K562 (cell line): ENCODE measurements around the gene FPGS.

Experiments
- ELF1 ChIP-seq: fragments of 200-800 bp; sonication (Bioruptor generic); IDR thresholded peaks from 2 replicates; pipeline ENCODE4 v1.6.1; 2016; ENCODE audit warnings: missing genetic modification characterization, missing compliant biosample characterization
- NR2C2 ChIP-seq, 2 experiments: fragments of 200-800 bp in 1 of 2; sonication (Bioruptor generic) in 1 of 2; sonication (generic) in 1 of 2; formaldehyde crosslinking in 1 of 2; IDR thresholded peaks; 2 replicates each; pipeline versions ENCODE4 v1.6.1 to v1.8.0; 2016 to 2022; ENCODE audit warnings: mild to moderate bottlenecking in 1 of 2, missing compliant biosample characterization in 1 of 2, missing genetic modification characterization in 1 of 2, missing genetic modification reagents in 1 of 2
- XRCC5 ChIP-seq: fragments of 200-400 bp; formaldehyde crosslinking; IDR thresholded peaks from 2 replicates; pipeline ENCODE4 v1.6.1; 2017; ENCODE audit warnings: low read depth, mild to moderate bottlenecking, low read length
- TF ChIP-seq, protein P1 (sequence below), 3 experiments: IDR thresholded peaks in 2 of 3; conservative IDR thresholded peaks in 1 of 3; 2 replicates each; pipeline ENCODE4 v1.5.1; 2011 to 2012; ENCODE audit warnings: low read length in 3 of 3, mild to moderate bottlenecking in 3 of 3, control low read depth in 2 of 3, improper control_type of control experiment in 1 of 3, inconsistent platforms in 1 of 3, low read depth in 1 of 3, mixed read lengths in 1 of 3, moderate library complexity in 1 of 3; ENCODE audit not compliant: insufficient read depth in 2 of 3
- TF ChIP-seq, protein P2 (sequence below): fragments of 450-650 bp; IDR thresholded peaks from 2 replicates; pipeline ENCODE4 v1.6.1; 2017; ENCODE audit warnings: antibody characterized with exemption
- TF ChIP-seq, protein P3 (sequence below): sonication (generic); formaldehyde crosslinking; IDR thresholded peaks from 2 replicates; pipeline ENCODE4 v1.8.0; 2023; ENCODE audit warnings: mild to moderate bottlenecking, missing genetic modification reagents

DNA sequence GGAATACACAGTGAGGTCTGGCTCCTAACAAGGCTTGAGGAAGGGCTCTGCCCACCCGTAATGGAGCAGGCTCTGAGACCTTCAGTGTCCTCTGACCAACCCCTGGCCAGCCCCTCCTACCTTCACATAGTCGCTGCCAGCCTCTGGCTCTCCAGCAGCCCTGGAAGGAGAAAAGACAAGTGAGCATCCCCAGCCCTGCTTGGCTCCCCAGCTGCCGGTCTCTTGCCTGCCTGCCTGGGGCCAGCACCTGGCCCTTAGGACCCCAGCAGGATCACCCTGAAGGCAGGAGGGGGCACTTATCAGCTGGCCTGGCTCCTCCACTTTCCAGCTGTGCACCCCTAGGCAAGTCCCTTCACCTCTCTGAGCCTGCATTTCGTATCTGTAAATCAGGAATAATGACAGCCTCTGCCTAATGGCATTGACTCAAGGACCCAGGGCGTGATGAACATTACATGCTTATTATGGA, 41.2 kb upstream of the FPGS start:
- no peak for TF ChIP-seq ELF1
- TF ChIP-seq, protein P1, sequence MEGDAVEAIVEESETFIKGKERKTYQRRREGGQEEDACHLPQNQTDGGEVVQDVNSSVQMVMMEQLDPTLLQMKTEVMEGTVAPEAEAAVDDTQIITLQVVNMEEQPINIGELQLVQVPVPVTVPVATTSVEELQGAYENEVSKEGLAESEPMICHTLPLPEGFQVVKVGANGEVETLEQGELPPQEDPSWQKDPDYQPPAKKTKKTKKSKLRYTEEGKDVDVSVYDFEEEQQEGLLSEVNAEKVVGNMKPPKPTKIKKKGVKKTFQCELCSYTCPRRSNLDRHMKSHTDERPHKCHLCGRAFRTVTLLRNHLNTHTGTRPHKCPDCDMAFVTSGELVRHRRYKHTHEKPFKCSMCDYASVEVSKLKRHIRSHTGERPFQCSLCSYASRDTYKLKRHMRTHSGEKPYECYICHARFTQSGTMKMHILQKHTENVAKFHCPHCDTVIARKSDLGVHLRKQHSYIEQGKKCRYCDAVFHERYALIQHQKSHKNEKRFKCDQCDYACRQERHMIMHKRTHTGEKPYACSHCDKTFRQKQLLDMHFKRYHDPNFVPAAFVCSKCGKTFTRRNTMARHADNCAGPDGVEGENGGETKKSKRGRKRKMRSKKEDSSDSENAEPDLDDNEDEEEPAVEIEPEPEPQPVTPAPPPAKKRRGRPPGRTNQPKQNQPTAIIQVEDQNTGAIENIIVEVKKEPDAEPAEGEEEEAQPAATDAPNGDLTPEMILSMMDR (IDR thresholded peaks at IDR 0.05 in 2 of 3, conservative IDR thresholded peaks at IDR 0.05 in 1 of 3; ENCODE audit: insufficient read depth in 2 of 3, low read depth in 1 of 3, low read length in 3 of 3): no peak
- TF ChIP-seq, protein P2, sequence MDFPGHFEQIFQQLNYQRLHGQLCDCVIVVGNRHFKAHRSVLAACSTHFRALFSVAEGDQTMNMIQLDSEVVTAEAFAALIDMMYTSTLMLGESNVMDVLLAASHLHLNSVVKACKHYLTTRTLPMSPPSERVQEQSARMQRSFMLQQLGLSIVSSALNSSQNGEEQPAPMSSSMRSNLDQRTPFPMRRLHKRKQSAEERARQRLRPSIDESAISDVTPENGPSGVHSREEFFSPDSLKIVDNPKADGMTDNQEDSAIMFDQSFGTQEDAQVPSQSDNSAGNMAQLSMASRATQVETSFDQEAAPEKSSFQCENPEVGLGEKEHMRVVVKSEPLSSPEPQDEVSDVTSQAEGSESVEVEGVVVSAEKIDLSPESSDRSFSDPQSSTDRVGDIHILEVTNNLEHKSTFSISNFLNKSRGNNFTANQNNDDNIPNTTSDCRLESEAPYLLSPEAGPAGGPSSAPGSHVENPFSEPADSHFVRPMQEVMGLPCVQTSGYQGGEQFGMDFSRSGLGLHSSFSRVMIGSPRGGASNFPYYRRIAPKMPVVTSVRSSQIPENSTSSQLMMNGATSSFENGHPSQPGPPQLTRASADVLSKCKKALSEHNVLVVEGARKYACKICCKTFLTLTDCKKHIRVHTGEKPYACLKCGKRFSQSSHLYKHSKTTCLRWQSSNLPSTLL: no peak
- TF ChIP-seq XRCC5: no peak
- TF ChIP-seq NR2C2 (CRISPR knock-in tag; IDR thresholded peaks at IDR 0.05): no peak
- no peak for TF ChIP-seq NR2C2 (tag; IDR thresholded peaks at IDR 0.05)
- TF ChIP-seq, protein P3, sequence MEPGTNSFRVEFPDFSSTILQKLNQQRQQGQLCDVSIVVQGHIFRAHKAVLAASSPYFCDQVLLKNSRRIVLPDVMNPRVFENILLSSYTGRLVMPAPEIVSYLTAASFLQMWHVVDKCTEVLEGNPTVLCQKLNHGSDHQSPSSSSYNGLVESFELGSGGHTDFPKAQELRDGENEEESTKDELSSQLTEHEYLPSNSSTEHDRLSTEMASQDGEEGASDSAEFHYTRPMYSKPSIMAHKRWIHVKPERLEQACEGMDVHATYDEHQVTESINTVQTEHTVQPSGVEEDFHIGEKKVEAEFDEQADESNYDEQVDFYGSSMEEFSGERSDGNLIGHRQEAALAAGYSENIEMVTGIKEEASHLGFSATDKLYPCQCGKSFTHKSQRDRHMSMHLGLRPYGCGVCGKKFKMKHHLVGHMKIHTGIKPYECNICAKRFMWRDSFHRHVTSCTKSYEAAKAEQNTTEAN: no peak
